Neural cell (in vitro differentiated cells): ENCODE measurements around the gene CHCHD3. TPM values are rescaled to one million over a fixed set of nuclear protein-coding genes. Genes with fewer than 3 reads are reported as not detected.

Experiments
- H2AFZ ChIP-seq: fragments of 200-600, 300-800 bp; sonication (generic), shearing (Covaris generic); 2 replicates; pipeline ENCODE4 v1.6.0; 2014; ENCODE audit warnings: low read depth, mild to moderate bottlenecking, antibody characterized with exemption, low read length, moderate library complexity
- H3F3A ChIP-seq: fragments of 200-600 bp; shearing (Covaris generic); 2 replicates; pipeline ENCODE4 v1.6.1; 2016; ENCODE audit warnings: mild to moderate bottlenecking, moderate library complexity, mixed read lengths, antibody characterized with exemption, low read length; ENCODE audit not compliant: insufficient read depth, poor library complexity, severe bottlenecking
- H3K27ac ChIP-seq: fragments of 200-600, 300-800 bp; sonication (generic), shearing (Covaris generic); 2 replicates; pipeline ENCODE4 v1.5.1; 2014; ENCODE audit warnings: mild to moderate bottlenecking, low read length, moderate library complexity
- H3K27me3 ChIP-seq: fragments of 300-800, 200-600 bp; sonication (generic), shearing (Covaris generic); 2 replicates; pipeline ENCODE4 v1.6.0; 2014; ENCODE audit warnings: mild to moderate bottlenecking, low read depth, low read length, moderate library complexity; ENCODE audit not compliant: insufficient read depth
- H3K36me3 ChIP-seq: fragments of 300-800, 200-600 bp; sonication (generic), shearing (Covaris generic); 2 replicates; pipeline ENCODE4 v1.5.1; 2014; ENCODE audit warnings: mild to moderate bottlenecking, antibody characterized with exemption, low read length, moderate library complexity; ENCODE audit not compliant: insufficient read depth
- H3K4me2 ChIP-seq: fragments of 300-800, 200-600 bp; sonication (generic), shearing (Covaris generic); 2 replicates; pipeline ENCODE4 v1.6.0; 2014; ENCODE audit warnings: mild to moderate bottlenecking, low read length
- H3K4me3 ChIP-seq: fragments of 300-800, 200-600 bp; sonication (generic), shearing (Covaris generic); 2 replicates; pipeline ENCODE4 v1.5.1; 2014; ENCODE audit warnings: mild to moderate bottlenecking, low read length, moderate library complexity
- H3K79me2 ChIP-seq: fragments of 200-600 bp; shearing (Covaris generic); replicated peaks from 2 replicates; pipeline ENCODE4 v1.6.0; 2014; ENCODE audit warnings: mild to moderate bottlenecking, low read length, moderate library complexity; ENCODE audit not compliant: insufficient read depth
- H3K9ac ChIP-seq: fragments of 300-800, 200-600 bp; sonication (generic), shearing (Covaris generic); 2 replicates; pipeline ENCODE4 v1.6.1; 2016; ENCODE audit warnings: mild to moderate bottlenecking, low read length, mixed read lengths
- H3K9me2 ChIP-seq: fragments of 200-600 bp; shearing (Covaris generic); 2 replicates; pipeline ENCODE4 v1.6.1; 2016; ENCODE audit warnings: mild to moderate bottlenecking, low read length, mixed read lengths; ENCODE audit not compliant: insufficient read depth
- H3K9me3 ChIP-seq: fragments of 200-600, 300-800 bp; sonication (generic), shearing (Covaris generic); 2 replicates; pipeline ENCODE4 v1.6.1; 2016; ENCODE audit warnings: mild to moderate bottlenecking, mixed run types, low read length, moderate library complexity, mixed read lengths
- H4K20me1 ChIP-seq: fragments of 200-600 bp; shearing (Covaris generic); 2 replicates; pipeline ENCODE4 v1.6.1; 2016; ENCODE audit warnings: mild to moderate bottlenecking, mixed run types; ENCODE audit not compliant: insufficient read depth
- CTCF ChIP-seq: fragments of 450-650 bp; IDR thresholded peaks from 2 replicates; pipeline ENCODE4 v1.5.1; 2014; ENCODE audit warnings: antibody characterized with exemption, mild to moderate bottlenecking, moderate library complexity; ENCODE audit not compliant: poor library complexity, severe bottlenecking
- EP300 ChIP-seq: fragments of 450-650 bp; conservative IDR thresholded peaks from 2 replicates; pipeline ENCODE4 v1.6.1; 2014; ENCODE audit warnings: antibody characterized with exemption, mild to moderate bottlenecking, moderate library complexity; ENCODE audit not compliant: poor library complexity, severe bottlenecking
- EZH2 ChIP-seq: fragments of 200-600, 300-800 bp; shearing (Covaris generic), sonication (generic); IDR thresholded peaks from 2 replicates; pipeline ENCODE4 v1.6.1; 2014; ENCODE audit warnings: antibody characterized with exemption, low read length, borderline replicate concordance, mild to moderate bottlenecking; ENCODE audit not compliant: insufficient read depth, poor library complexity, severe bottlenecking
- MXI1 ChIP-seq: fragments of 450-650 bp; conservative IDR thresholded peaks from 2 replicates; pipeline ENCODE4 v1.6.1; 2014; ENCODE audit warnings: antibody characterized with exemption, mild to moderate bottlenecking; ENCODE audit not compliant: poor library complexity, severe bottlenecking
- POLR2AphosphoS5 ChIP-seq: IDR thresholded peaks from 2 replicates; pipeline ENCODE4 v1.6.1; 2012
- RAD21 ChIP-seq: fragments of 450-650 bp; conservative IDR thresholded peaks from 2 replicates; pipeline ENCODE4 v1.6.1; 2014; ENCODE audit warnings: antibody characterized with exemption, mild to moderate bottlenecking, moderate library complexity
- REST ChIP-seq: IDR thresholded peaks from 2 replicates; pipeline ENCODE4 v1.6.1; 2012; ENCODE audit warnings: borderline replicate concordance
- SMC3 ChIP-seq: fragments of 450-650 bp; conservative IDR thresholded peaks from 2 replicates; pipeline ENCODE4 v1.6.1; 2014; ENCODE audit warnings: antibody characterized with exemption, mild to moderate bottlenecking, moderate library complexity; ENCODE audit not compliant: poor library complexity
- TAF1 ChIP-seq: IDR thresholded peaks from 2 replicates; pipeline ENCODE4 v1.6.1; 2012; ENCODE audit warnings: low read depth
- polyA plus RNA-seq: library from polyadenylated mRNA; depleted of rRNA; stranded (reverse); fragments of >200 nt; gene quantifications from 2 replicates; pipeline ENCODE4 v1.2.3, GENCODE V29; 2014

The CHCHD3 gene
- polyA plus RNA-seq, 1 donor from 2014 or later = 89.9 TPM

GRCh38 chr7:132891554-132891953 is 190.3 kb downstream of the CHCHD3 start:
- Histone ChIP-seq H3F3A (no peaks in the 10 kb centered on the region), H4K20me1 (no peaks in the 10 kb centered on the region), H3K79me2 (no peaks in the 10 kb centered on the region), H3K4me2 (no peak overlapping the region), H3K36me3 (no peaks in the 10 kb centered on the region), H3K9ac (no peak overlapping the region), H3K27me3 (no peaks in the 10 kb centered on the region), H3K27ac (no peak overlapping the region), H3K9me2 (no peaks in the 10 kb centered on the region), H2AFZ (no peak overlapping the region), H3K9me3 (no peaks in the 10 kb centered on the region), H3K4me3 (no peak overlapping the region)
- TF ChIP-seq POLR2AphosphoS5 (no peak), RAD21 (no peak)

GRCh38 chr7:132882714-132883428 is 199.0 kb downstream of the CHCHD3 start:
- H4K20me1 ChIP-seq = no peaks in the 10 kb centered on the region
- H3K9ac ChIP-seq = no peak overlapping the region

More at GRCh38 chr7:132882714-132883428, 199.0 kb downstream of the CHCHD3 start:
- H3K4me2 ChIP-seq = no peak overlapping the region
- no peaks in the 10 kb centered on the region for H3K79me2 ChIP-seq
- no peaks in the 10 kb centered on the region for H3K36me3 ChIP-seq
- no peak overlapping the region for H3K27ac ChIP-seq
- H3K9me3 ChIP-seq = no peaks in the 10 kb centered on the region
- no peaks in the 10 kb centered on the region for H3F3A ChIP-seq
- TF ChIP-seq RAD21 (no peak), SMC3 (no peak), CTCF (no peak), EP300 (no peak), REST (no peak), EZH2 (no peak), MXI1 (no peak), TAF1 (no peak), POLR2AphosphoS5 (no peak)
- no peaks in the 10 kb centered on the region for H3K9me2 ChIP-seq
- no peaks in the 10 kb centered on the region for H3K27me3 ChIP-seq
- no peak overlapping the region for H2AFZ ChIP-seq
- no peak overlapping the region for H3K4me3 ChIP-seq
